CD14-positive monocyte (primary cell): Measurements from ENCODE around the gene FAF1. TPM values are rescaled to one million over a fixed set of nuclear protein-coding genes. Genes with fewer than 3 reads are reported as not detected.
"Not testable (repeated sequence)": the region's sequence is repeated elsewhere in the genome, so short reads cannot be mapped to it uniquely, and the experiment has no call there.

ENCODE experiments used
- DNase-seq, 3 donors: peaks; one replicate each; pipeline ENCODE4 v3.0.0-alpha.2; 2011 to 2022
- H2AFZ ChIP-seq: 2 replicates; pipeline ENCODE4 v1.6.0; 2012; ENCODE audit warnings: mild to moderate bottlenecking, low read depth, low read length, inconsistent platforms; ENCODE audit not compliant: insufficient read depth, poor library complexity, severe bottlenecking
- H3K27ac ChIP-seq, 2 donors: 1 replicate in 1 of 2; 2 replicates in 1 of 2; pipeline ENCODE4 v1.5.1; 2012 to 2013; ENCODE audit warnings: low read length in 2 of 2, control low read depth in 1 of 2, inconsistent platforms in 1 of 2, low read depth in 1 of 2, mild to moderate bottlenecking in 1 of 2
- H3K27me3 ChIP-seq, 2 donors: one replicate each; pipeline versions ENCODE4 v1.6.0 to v1.6.1; 2011 to 2013; ENCODE audit warnings: low read length in 2 of 2; ENCODE audit not compliant: control insufficient read depth in 2 of 2, insufficient read depth in 2 of 2
- H3K36me3 ChIP-seq, 2 donors: replicated peaks in 1 of 2; 1 replicate in 1 of 2; 2 replicates in 1 of 2; pipeline versions ENCODE4 v1.5.1 to v1.6.1; 2012 to 2013; ENCODE audit warnings: low read length in 2 of 2, control low read depth in 1 of 2, inconsistent platforms in 1 of 2, mild to moderate bottlenecking in 1 of 2; ENCODE audit not compliant: insufficient read depth in 2 of 2, control insufficient read depth in 1 of 2
- H3K4me1 ChIP-seq, 2 donors: 1 replicate in 1 of 2; 2 replicates in 1 of 2; pipeline versions ENCODE4 v1.5.1 to v1.6.1; 2012 to 2013; ENCODE audit warnings: low read length in 2 of 2, control low read depth in 1 of 2, inconsistent platforms in 1 of 2, mild to moderate bottlenecking in 1 of 2, moderate library complexity in 1 of 2; ENCODE audit not compliant: insufficient read depth in 2 of 2, control insufficient read depth in 1 of 2
- H3K4me2 ChIP-seq: replicated peaks from 2 replicates; pipeline ENCODE3; 2012; ENCODE audit warnings: low read length, moderate library complexity, mild to moderate bottlenecking; ENCODE audit not compliant: poor library complexity, severe bottlenecking; ENCODE audit errors: extremely low read depth
- H3K4me3 ChIP-seq, 3 experiments: fragments of 200-600 bp in 1 of 3; sonication (generic) in 1 of 3; replicated peaks in 1 of 3; 1 replicate in 2 of 3; 2 replicates in 1 of 3; pipeline ENCODE4 v1.5.1; 2011 to 2013; ENCODE audit warnings: low read length in 3 of 3, mild to moderate bottlenecking in 3 of 3, control low read depth in 2 of 3, low read depth in 2 of 3, inconsistent platforms in 1 of 3, moderate library complexity in 1 of 3
- H3K79me2 ChIP-seq: 2 replicates; pipeline ENCODE4 v1.6.0; 2012; ENCODE audit warnings: mild to moderate bottlenecking, control low read depth, inconsistent platforms, low read length, moderate library complexity; ENCODE audit not compliant: insufficient read depth
- H3K9ac ChIP-seq: 2 replicates; pipeline ENCODE4 v1.6.0; 2017; ENCODE audit warnings: low read length, mild to moderate bottlenecking; ENCODE audit not compliant: insufficient read depth, poor library complexity, severe bottlenecking
- H3K9me3 ChIP-seq, 2 donors: replicated peaks in 1 of 2; 1 replicate in 1 of 2; 2 replicates in 1 of 2; pipeline versions ENCODE4 v1.5.1 to v1.6.1; 2012 to 2013; ENCODE audit warnings: low read length in 2 of 2, control low read depth in 1 of 2; ENCODE audit not compliant: control insufficient read depth in 1 of 2, insufficient read depth in 1 of 2
- H4K20me1 ChIP-seq: 2 replicates; pipeline ENCODE4 v1.6.0; 2012; ENCODE audit warnings: mild to moderate bottlenecking, low read length, control low read depth, moderate library complexity; ENCODE audit not compliant: insufficient read depth
- H3K27ac Mint-ChIP-seq, 7 donors: one replicate each; pipeline ENCODE4 v1.8.0; 2020; ENCODE audit warnings: mild to moderate bottlenecking in 7 of 7, mixed read lengths in 7 of 7, moderate library complexity in 6 of 7, inconsistent platforms in 2 of 7
- H3K27me3 Mint-ChIP-seq, 3 donors: one replicate each; pipeline ENCODE4 v1.8.0; 2021 to 2022; ENCODE audit warnings: low read depth in 3 of 3, mild to moderate bottlenecking in 3 of 3, mixed read lengths in 3 of 3, moderate library complexity in 3 of 3, inconsistent platforms in 1 of 3
- H3K36me3 Mint-ChIP-seq, 2 donors: one replicate each; pipeline ENCODE4 v1.8.0; 2020; ENCODE audit warnings: mixed read lengths in 2 of 2, inconsistent platforms in 1 of 2, mild to moderate bottlenecking in 1 of 2
- H3K4me1 Mint-ChIP-seq: one replicate; pipeline ENCODE4 v1.8.0; 2020; ENCODE audit warnings: mild to moderate bottlenecking, mixed read lengths
- H3K4me3 Mint-ChIP-seq, 2 donors: one replicate each; pipeline ENCODE4 v1.8.0; 2020; ENCODE audit warnings: mild to moderate bottlenecking in 2 of 2, mixed read lengths in 2 of 2, moderate library complexity in 1 of 2
- H3K9me3 Mint-ChIP-seq, 7 donors: one replicate each; pipeline ENCODE4 v1.8.0; 2020 to 2022; ENCODE audit warnings: mixed read lengths in 7 of 7, mild to moderate bottlenecking in 6 of 7, moderate library complexity in 6 of 7, inconsistent platforms in 2 of 7
- WGBS: methylation state at CpG from one replicate; pipeline ENCODE4 v1.1.5; 2013; ENCODE audit warnings: missing lambda C conversion rate; ENCODE audit not compliant: insufficient coverage; 5-methylcytosine and 5-hydroxymethylcytosine counted together
- intact Hi-C, 2 donors: fragments of 100-400 bp; cut with micrococcal nuclease; formaldehyde crosslinking; loops; one replicate each; pipeline versions ENCODE4 v1.15.0 to v1.15.1; 2023
- polyA plus RNA-seq, 3 donors: library from polyadenylated mRNA; depleted of rRNA in 1 of 3; unstranded in 2 of 3; stranded (reverse) in 1 of 3; fragments of 300-500 nt in 2 of 3; fragments of >200 nt in 1 of 3; fragmentation: Illumina TruSeq in 2 of 3; gene quantifications; 1 replicate in 2 of 3; 2 replicates in 1 of 3; pipeline ENCODE4 v1.2.3, GENCODE V29; 2012 to 2021
- TF ChIP-seq, protein P1 (sequence below): fragments of 200-600 bp; IDR thresholded peaks from one replicate; pipeline ENCODE4 v1.8.0; 2022; ENCODE audit warnings: antibody characterized with exemption, mild to moderate bottlenecking

FAF1 gene
- polyA plus RNA-seq, 3 donors = 11.4 to 29.6 (median 16.9) TPM

DNA sequence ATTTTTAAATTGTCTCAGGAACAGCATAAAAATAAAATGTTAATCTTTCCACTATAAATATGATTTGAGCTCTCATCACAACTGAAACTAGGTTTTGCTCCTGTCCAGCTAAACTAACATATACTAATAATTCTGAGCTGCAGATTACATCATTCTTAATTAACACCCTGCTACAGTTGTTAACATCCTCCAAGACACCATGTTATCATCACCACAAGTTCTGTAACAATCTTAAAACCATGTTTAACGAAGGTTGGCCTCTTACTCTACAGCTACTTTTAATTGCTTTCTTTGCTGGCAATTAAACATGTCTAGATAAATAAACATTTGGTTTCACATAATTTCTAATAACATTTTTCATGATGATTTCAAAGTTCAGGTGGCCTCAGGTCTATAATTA, 240.9 kb downstream of the FAF1 start:
- no peak overlapping the region for H3K4me3 Mint-ChIP-seq
- no CpG with 5 or more reads among the region's 1 CpG for WGBS
- Histone ChIP-seq H3K79me2 (no peaks in the 10 kb centered on the region), H2AFZ (no peak overlapping the region), H3K27ac (no peak overlapping the region), H3K4me3 (no peak overlapping the region), H3K4me2 (no peak overlapping the region), H3K9me3 (peaks cover 6% of the 10 kb centered on the region in 2 donors), H3K9ac (no peak overlapping the region), H3K4me1 (peaks cover 10 to 11% of the 10 kb centered on the region in 2 donors), H3K36me3 (peaks cover 0 to 9% of the 10 kb centered on the region in 2 donors), H4K20me1 (no peaks in the 10 kb centered on the region), H3K27me3 (no peaks in the 10 kb centered on the region)
- DNase-seq = no peak
- peaks cover 16% of the 10 kb centered on the region for H3K4me1 Mint-ChIP-seq
- H3K27ac Mint-ChIP-seq = no peak overlapping the region
- intact Hi-C loops = no loop called here
- H3K36me3 Mint-ChIP-seq = peaks cover 14 to 28% of the 10 kb centered on the region in 2 donors
- TF ChIP-seq, protein P1, sequence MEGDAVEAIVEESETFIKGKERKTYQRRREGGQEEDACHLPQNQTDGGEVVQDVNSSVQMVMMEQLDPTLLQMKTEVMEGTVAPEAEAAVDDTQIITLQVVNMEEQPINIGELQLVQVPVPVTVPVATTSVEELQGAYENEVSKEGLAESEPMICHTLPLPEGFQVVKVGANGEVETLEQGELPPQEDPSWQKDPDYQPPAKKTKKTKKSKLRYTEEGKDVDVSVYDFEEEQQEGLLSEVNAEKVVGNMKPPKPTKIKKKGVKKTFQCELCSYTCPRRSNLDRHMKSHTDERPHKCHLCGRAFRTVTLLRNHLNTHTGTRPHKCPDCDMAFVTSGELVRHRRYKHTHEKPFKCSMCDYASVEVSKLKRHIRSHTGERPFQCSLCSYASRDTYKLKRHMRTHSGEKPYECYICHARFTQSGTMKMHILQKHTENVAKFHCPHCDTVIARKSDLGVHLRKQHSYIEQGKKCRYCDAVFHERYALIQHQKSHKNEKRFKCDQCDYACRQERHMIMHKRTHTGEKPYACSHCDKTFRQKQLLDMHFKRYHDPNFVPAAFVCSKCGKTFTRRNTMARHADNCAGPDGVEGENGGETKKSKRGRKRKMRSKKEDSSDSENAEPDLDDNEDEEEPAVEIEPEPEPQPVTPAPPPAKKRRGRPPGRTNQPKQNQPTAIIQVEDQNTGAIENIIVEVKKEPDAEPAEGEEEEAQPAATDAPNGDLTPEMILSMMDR = no peak
- peaks cover 0 to 8% (median 4%) of the 10 kb centered on the region in 7 donors for H3K9me3 Mint-ChIP-seq
- no peaks in the 10 kb centered on the region for H3K27me3 Mint-ChIP-seq

DNA sequence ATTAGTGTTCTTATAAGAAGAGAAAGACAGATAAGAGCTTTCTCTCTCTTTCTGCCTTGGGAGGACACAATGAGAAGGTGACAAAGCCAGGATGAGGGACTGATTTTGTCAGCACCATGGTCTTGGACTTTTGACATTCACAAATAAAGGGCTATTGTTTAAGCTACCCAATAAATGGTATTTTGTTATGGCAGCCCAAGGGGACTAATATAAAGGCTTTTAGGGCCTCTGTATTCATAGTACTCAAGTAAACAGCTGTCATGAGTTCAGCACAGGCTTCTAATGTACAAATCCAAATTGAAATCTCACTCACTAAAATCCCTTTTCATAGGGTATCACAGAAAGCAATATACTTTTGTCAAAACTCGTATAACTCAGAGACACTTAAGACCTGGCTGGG, 242.7 kb downstream of the FAF1 start:
- peaks cover 14 to 28% of the 10 kb centered on the region in 2 donors for H3K36me3 Mint-ChIP-seq
- Histone ChIP-seq H3K9ac (no peak overlapping the region), H4K20me1 (no peaks in the 10 kb centered on the region), H3K27me3 (no peaks in the 10 kb centered on the region), H3K4me1 (no peaks in the 10 kb centered on the region), H2AFZ (no peak overlapping the region), H3K27ac (no peak overlapping the region), H3K9me3 (peaks cover 6% of the 10 kb centered on the region in 2 donors), H3K79me2 (no peaks in the 10 kb centered on the region), H3K4me2 (no peak overlapping the region), H3K4me3 (no peak overlapping the region), H3K36me3 (peaks cover 0 to 9% of the 10 kb centered on the region in 2 donors)
- H3K27me3 Mint-ChIP-seq = no peaks in the 10 kb centered on the region
- no peak overlapping the region for H3K4me3 Mint-ChIP-seq
- H3K27ac Mint-ChIP-seq = no peak overlapping the region
- no CpG with 5 or more reads among the region's 1 CpG for WGBS
- TF ChIP-seq, protein P1 = no peak
- peaks cover 0 to 8% (median 4%) of the 10 kb centered on the region in 7 donors for H3K9me3 Mint-ChIP-seq
- DNase-seq = no peak
- H3K4me1 Mint-ChIP-seq = peaks cover under 1% of the 10 kb centered on the region
- intact Hi-C loops = no loop called here

DNA sequence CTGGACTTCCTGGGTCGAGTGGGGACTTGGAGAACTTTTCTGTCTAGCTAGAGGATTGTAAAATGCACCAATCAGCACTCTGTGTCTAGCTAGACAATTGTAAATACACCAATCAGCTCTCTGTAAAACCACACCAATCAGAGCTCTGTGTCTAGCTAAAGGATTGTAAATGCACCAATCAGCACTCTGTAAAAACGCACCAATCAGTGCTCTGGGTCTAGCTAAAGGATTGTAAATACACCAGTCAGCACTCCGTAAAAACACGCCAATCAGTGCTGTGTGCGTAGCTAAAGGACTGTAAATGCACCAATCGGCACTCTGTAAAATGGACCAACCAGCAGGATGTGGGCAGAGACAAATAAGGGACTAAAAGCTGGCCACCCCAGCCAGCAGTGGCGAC, 243.6 kb downstream of the FAF1 start:
- H3K9me3 Mint-ChIP-seq, H3K4me3 ChIP-seq, H2AFZ ChIP-seq, H3K4me1 ChIP-seq, H3K27me3 Mint-ChIP-seq, H4K20me1 ChIP-seq, intact Hi-C loops, H3K4me3 Mint-ChIP-seq, H3K9ac ChIP-seq, H3K79me2 ChIP-seq, H3K4me1 Mint-ChIP-seq, DNase-seq, H3K27me3 ChIP-seq, H3K9me3 ChIP-seq, H3K27ac ChIP-seq, H3K27ac Mint-ChIP-seq, H3K4me2 ChIP-seq, H3K36me3 ChIP-seq: not testable (repeated sequence)
- 100% methylated on average over 5 of the region's 7 CpGs for WGBS
- H3K36me3 Mint-ChIP-seq = peaks cover 12 to 23% of the 10 kb centered on the region in 2 donors
